PFSK-1 (cell line): ENCODE data around the gene BTBD9.

Experiments used
- POLR2AphosphoS5 ChIP-seq: IDR thresholded peaks from 2 replicates; pipeline ENCODE4 v1.6.1; 2012; ENCODE audit warnings: low read depth, mild to moderate bottlenecking, control low read depth, low read length, moderate library complexity
- TF ChIP-seq, protein P1 (sequence below), 2 experiments: IDR thresholded peaks; 2 replicates each; pipeline versions ENCODE4 v1.6.1 to v1.8.0; 2011 to 2012; ENCODE audit warnings: low read depth in 2 of 2, low read length in 2 of 2, control low read depth in 1 of 2, inconsistent platforms in 1 of 2, mild to moderate bottlenecking in 1 of 2, moderate library complexity in 1 of 2; ENCODE audit not compliant: insufficient read depth in 1 of 2

DNA sequence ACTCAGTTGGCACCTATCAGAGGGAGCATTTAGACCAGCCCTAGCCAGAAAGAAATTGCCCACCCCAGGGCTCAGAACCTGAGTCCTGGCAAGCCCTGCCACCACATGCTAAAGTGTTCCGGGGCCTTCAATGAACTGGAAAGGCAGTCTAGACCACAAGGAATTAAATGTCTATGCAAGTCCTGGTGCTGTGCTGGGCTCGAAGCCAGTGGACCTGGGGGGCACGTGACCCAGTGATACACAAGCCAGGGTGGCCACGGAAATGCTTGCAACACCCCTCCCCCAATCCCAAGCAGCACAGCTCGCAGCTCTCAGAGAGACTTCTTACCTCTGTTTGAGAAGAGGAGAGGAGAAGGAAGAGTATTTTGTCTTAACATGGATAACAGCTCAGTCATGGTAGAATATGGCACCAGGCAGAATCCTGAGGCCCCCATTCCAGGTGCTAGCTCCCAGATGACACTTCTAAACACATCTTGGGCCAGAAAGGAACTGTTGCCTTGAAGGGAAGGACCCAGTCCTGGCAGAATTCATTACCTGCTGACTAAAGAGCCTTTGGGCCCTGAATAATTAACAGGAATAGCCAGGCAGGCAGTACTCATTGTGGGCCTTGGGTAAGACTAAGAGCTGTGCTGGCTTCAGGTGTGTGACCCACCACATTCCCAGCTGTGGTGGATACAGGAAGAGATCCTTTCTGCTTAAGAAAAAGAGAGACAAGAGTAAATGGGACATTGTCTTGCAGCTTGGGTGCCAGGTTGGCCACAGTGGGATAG, 111.3 kb downstream of the BTBD9 start:
- TF ChIP-seq, protein P1, sequence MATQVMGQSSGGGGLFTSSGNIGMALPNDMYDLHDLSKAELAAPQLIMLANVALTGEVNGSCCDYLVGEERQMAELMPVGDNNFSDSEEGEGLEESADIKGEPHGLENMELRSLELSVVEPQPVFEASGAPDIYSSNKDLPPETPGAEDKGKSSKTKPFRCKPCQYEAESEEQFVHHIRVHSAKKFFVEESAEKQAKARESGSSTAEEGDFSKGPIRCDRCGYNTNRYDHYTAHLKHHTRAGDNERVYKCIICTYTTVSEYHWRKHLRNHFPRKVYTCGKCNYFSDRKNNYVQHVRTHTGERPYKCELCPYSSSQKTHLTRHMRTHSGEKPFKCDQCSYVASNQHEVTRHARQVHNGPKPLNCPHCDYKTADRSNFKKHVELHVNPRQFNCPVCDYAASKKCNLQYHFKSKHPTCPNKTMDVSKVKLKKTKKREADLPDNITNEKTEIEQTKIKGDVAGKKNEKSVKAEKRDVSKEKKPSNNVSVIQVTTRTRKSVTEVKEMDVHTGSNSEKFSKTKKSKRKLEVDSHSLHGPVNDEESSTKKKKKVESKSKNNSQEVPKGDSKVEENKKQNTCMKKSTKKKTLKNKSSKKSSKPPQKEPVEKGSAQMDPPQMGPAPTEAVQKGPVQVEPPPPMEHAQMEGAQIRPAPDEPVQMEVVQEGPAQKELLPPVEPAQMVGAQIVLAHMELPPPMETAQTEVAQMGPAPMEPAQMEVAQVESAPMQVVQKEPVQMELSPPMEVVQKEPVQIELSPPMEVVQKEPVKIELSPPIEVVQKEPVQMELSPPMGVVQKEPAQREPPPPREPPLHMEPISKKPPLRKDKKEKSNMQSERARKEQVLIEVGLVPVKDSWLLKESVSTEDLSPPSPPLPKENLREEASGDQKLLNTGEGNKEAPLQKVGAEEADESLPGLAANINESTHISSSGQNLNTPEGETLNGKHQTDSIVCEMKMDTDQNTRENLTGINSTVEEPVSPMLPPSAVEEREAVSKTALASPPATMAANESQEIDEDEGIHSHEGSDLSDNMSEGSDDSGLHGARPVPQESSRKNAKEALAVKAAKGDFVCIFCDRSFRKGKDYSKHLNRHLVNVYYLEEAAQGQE (IDR thresholded peaks at IDR 0.05; ENCODE audit: insufficient read depth in 1 of 2, low read depth in 2 of 2, low read length in 2 of 2), result no peak
- TF ChIP-seq POLR2AphosphoS5, result no peak
